ENCODE measurements around the gene OR5A2.
"Not testable (repeated sequence)": the region's sequence is repeated elsewhere in the genome, so short reads cannot be mapped to it uniquely, and the experiment has no call there.

OR5A2 gene

GRCh38 chr11:59426361-59427067 is at the start of gene OR5A2:
Gene OR5A2 (minus strand): TSS chr11:59426413. CDS start chr11:59422953, 3,460 bp downstream.
- DNase-seq, result no peak

- DNase-seq, result no peak
Measured at GRCh38 chr11:59475176-59475575, 49.0 kb upstream of the OR5A2 start.

DNA sequence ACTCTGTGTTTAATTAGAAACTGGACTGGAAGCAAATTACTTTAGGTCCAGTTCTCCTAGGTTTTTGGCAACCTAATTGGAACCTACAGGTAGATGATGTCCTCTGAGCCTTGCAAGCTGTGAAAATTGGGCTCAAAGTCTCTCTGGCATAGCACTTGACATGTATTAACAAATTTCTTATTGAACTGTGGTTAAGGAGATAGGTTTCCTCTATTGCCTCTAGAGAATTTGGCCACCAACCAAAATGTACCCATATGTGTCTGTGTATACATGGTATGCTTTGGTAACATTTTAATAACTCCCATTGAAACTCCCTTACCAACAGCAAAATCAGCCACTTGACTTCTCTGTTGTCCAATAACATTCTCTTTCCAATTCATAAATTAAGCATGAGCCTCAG is 46.8 kb upstream of the OR5A2 start, which contains the start of gene OR4D10:
Gene OR4D10, plus strand, starts transcription at position 301 of the 400 bp plus-strand sequence. CDS start 4,115 bp downstream, outside the sequence.
- DNase-seq, result no peak

DNA sequence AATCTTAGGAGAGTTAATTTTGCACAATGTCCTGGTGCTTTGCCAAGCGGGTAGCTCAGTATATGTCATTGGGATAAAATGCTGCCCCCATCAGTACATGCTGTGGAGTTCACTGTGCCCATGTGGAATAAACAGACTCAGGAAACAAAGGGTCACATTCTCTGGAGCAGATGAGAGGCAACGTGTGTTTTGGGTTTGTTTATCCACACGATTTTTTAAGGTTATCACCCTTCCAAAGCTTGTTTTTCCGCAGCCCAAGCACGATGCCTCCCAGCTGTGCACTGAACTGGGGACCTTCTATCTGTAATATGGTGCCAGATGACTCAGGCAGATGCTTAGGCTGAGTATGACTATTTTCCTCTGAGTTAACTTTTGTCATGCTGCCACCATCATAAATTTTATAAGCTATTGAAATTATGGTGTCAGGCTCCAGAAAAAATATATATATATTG is 37.0 kb upstream of the OR5A2 start:
- no peak for DNase-seq

- no peak for DNase-seq
Measured at GRCh38 chr11:59459916-59460315, 33.7 kb upstream of the OR5A2 start.

DNA sequence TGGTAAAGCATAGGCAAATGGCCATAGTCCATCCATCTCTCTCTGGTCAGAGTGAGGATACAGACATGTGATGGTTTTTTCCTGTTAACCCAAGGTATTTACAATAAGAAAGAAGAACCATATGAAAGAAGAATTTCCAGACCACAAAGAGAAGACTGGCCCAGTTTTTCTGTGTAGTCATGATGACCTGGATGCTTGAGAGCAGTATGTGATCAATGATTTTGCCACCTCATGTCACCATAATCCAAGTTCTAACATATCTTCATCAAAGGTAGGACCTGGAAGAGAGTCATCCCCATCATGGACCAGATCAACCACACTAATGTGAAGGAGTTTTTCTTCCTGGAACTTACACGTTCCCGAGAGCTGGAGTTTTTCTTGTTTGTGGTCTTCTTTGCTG is 30.4 kb upstream of the OR5A2 start, which contains the start of gene OR4D6:
Gene OR4D6, plus strand, starts transcription at position 301 of the 400 bp plus-strand sequence. Its CDS starts 0 bp downstream, at position 301.
- no peak for DNase-seq

DNA sequence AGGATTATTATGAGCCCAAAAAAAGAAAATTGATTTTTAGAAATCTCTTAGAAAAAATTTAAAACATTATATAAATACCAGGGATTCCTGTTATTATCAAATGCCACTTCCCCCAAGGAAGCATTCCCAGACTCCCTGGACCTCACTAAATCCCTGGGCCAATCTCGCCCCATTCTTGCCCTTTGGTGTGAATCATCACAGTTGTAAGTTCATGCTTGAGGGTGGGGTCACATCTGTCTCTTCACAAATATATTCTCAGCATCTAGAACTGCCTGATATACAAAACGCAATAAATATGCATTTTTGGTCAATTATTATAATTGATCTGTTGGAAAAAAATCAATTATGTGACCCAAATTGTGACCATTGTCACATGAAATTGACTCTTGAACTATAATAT is 22.3 kb upstream of the OR5A2 start:
- DNase-seq, result no peak

- DNase-seq, result not testable (repeated sequence)
Measured at GRCh38 chr11:59445624-59446023, 19.4 kb upstream of the OR5A2 start.

DNA sequence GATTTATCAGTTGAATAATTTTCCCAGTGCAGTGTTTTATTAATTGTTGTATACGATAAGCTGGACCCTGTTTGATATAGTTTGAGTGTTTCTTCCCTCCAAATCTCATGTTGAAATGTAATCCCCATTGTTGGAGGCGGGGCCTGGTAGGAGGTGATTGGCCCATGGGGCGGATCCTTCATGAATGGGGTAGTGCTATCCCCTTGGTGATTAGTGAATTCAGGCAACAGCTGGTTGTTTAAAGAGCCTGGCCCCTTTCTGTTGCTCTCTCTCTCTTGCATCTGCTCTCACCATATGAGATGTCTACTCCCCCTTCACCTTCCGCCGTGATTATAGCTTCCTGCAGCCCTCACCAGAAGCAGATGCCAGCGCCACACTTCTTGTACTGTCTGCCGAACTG is 11.6 kb upstream of the OR5A2 start:
- no peak for DNase-seq

DNA sequence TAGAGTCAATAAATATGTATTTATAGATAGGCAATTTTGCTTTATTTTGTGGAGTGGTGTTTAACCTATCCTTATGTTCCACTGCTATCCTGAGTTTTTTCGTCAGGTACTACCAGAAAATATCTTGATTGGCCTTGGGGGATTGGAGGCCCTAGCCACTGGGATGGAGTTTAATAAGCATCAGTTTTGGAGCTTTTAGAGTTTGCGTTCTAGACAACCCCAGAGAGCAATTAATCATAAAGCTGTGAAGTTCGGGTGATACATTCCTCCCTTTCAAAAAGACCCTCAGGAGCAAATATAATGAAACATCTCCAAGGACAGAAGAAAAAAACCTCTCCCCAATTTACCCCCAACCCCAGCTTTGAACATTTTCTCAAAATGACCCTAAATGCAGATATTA is 10.0 kb upstream of the OR5A2 start, which contains the start of gene OR5A1:
Gene OR5A1, plus strand, starts transcription at position 301 of the 400 bp plus-strand sequence. CDS start 6,700 bp downstream, outside the sequence.
- no peak for DNase-seq

DNA sequence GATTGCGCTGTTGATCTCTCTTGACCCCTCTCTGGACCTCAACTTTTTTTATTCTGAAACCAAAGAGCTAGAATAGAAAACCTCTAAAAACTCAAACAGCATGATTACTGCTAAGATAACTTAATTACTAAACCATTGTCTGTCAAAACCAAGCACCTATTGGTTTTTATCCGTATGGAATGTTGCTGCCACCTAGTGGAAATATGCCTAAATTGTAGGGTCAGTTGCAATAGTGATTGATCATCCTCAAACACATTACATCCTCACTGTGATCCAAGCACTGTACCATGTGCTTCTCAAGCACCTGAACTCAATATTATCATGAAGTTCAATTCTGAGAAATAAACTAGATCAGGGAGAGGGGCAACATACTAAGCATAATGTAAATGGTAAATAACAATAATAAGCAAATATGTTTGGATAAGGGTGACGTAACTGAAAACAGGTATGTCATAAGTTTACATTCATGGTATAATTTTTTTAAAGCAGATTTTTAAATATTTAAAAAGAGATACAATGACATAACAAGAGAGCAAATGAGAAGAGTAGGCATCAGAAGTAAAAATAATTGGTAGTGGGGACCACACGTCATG is 3.8 kb upstream of the OR5A2 start:
- DNase-seq, result peak; percentile 34

GRCh38 chr11:59427068-59427382 is 812 bp upstream of the OR5A2 start:
- no peak for DNase-seq

DNA sequence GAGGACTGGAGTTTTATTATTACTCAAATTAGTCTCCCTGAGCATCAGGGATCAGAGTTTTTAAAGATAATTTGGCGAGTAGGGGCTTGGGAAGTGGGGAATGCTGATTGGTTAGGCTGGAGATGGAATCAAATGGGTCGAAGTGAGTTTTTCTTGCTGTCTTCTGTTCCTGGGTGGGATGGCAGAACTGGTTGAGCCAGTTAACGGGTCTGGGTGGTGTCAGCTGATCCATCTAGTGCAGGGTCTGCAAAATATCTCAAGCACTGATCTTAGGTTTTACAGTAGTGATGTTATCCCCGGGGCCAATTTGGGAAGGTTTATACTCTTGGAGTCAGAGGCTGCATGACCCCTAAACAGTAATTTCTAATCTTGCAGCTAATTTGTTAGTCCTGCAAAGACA is 1.1 kb downstream of the OR5A2 start:
- DNase-seq, result no peak

GRCh38 chr11:59423835-59424234 is 2.4 kb downstream of the OR5A2 start:
- no peak for DNase-seq

GRCh38 chr11:59418156-59418555 is 8.1 kb downstream of the OR5A2 start:
- DNase-seq, result no peak

DNA sequence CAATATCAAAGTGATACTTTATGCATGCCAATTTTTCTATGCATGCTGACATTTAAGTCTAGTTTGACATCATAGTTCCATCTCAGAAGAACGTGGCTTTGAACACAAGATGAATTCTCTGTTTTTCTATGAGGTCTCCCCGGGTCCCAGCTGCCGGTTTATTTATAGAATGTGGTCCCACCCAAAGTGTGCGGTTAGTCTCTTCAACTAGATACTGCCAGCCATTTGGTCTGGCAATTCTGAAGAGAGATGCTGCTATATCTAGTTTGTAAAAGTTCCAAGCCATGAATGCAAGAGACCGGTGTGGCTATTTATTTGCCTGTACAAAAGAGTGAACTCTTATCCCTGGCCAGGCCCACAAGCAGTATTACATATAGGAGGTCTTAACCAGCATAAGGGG is 9.2 kb downstream of the OR5A2 start:
- no peak for DNase-seq

DNA sequence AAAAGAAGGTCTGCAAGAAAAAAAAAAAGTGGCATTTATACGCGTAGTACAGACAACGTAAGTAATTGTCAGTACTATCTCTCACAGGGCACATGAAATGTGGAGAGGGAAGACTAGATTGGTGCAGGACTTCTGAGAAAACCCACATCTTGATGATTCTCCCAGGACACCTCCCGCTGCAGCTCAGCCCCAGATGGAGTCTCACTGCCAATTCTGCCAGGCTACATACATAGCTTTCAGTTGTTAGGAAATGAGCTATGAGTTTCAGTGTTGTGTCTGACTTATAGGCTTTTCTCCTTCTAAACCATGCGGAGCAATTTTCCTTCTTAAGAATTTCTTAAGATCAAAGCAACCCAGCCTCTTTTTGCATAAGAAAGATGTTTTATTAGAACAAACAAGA is 9.6 kb downstream of the OR5A2 start:
- no peak for DNase-seq

- DNase-seq, result no peak
Measured at GRCh38 chr11:59415111-59415510, 11.1 kb downstream of the OR5A2 start.

GRCh38 chr11:59413646-59414045 is 12.6 kb downstream of the OR5A2 start:
- no peak for DNase-seq

GRCh38 chr11:59403546-59403945 is 22.7 kb downstream of the OR5A2 start:
- no peak for DNase-seq

- DNase-seq, result no peak
Measured at GRCh38 chr11:59401262-59401552, 25.0 kb downstream of the OR5A2 start.

GRCh38 chr11:59400461-59401261 is 25.6 kb downstream of the OR5A2 start:
- no peak for DNase-seq

DNA sequence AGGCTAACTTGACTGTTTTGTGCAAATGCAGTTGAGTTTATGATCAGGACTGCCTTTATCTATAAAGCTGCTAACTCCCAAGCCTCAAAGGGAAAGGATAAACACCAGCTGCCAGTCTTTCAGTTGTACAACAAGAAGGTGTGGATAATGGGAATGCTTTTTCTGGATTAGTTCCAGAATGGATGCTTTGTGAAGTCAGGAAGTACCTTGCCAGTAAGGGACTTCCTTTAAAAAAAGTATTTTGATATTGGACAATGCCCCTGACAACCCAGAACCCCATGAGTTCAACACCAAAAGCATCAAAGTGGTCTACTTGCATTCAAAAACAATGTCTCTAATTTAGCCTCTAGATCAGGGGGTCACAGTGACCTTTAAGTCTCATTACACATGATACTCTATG is 32.0 kb downstream of the OR5A2 start:
- no peak for DNase-seq
